MG63 (cell line): Measurements from ENCODE around the gene TMEM82. TPM values are rescaled to one million over a fixed set of nuclear protein-coding genes. Genes with fewer than 3 reads are reported as not detected.

Experiments
- DNase-seq: peaks from one replicate; pipeline ENCODE4 v3.0.0-alpha.2; 2020
- H3K27me3 ChIP-seq: fragments of 250-450 bp; sonication (Bioruptor Pico); 2 replicates; pipeline ENCODE4 v1.5.1; 2020; ENCODE audit warnings: mild to moderate bottlenecking, moderate library complexity
- H3K36me3 ChIP-seq: fragments of 250-450 bp; sonication (Bioruptor Pico); 2 replicates; pipeline ENCODE4 v1.5.1; 2020; ENCODE audit warnings: mild to moderate bottlenecking, moderate library complexity
- H3K4me3 ChIP-seq: fragments of 250-450 bp; sonication (Bioruptor Pico); 2 replicates; pipeline ENCODE4 v1.5.1; 2020; ENCODE audit warnings: mild to moderate bottlenecking, moderate library complexity
- H3K9me3 ChIP-seq: fragments of 250-450 bp; sonication (Bioruptor Pico); 2 replicates; pipeline ENCODE4 v1.5.1; 2020; ENCODE audit warnings: mild to moderate bottlenecking, moderate library complexity
- total RNA-seq: library from RNA; depleted of rRNA; stranded (reverse); fragments of >200 nt; shearing (Covaris generic); gene quantifications from 2 replicates; pipeline ENCODE4 v1.2.3, GENCODE V29; 2014; ENCODE audit warnings: low replicate concordance

The TMEM82 gene
- total RNA-seq, 1 experiment from 2014 or later = not detected

DNA sequence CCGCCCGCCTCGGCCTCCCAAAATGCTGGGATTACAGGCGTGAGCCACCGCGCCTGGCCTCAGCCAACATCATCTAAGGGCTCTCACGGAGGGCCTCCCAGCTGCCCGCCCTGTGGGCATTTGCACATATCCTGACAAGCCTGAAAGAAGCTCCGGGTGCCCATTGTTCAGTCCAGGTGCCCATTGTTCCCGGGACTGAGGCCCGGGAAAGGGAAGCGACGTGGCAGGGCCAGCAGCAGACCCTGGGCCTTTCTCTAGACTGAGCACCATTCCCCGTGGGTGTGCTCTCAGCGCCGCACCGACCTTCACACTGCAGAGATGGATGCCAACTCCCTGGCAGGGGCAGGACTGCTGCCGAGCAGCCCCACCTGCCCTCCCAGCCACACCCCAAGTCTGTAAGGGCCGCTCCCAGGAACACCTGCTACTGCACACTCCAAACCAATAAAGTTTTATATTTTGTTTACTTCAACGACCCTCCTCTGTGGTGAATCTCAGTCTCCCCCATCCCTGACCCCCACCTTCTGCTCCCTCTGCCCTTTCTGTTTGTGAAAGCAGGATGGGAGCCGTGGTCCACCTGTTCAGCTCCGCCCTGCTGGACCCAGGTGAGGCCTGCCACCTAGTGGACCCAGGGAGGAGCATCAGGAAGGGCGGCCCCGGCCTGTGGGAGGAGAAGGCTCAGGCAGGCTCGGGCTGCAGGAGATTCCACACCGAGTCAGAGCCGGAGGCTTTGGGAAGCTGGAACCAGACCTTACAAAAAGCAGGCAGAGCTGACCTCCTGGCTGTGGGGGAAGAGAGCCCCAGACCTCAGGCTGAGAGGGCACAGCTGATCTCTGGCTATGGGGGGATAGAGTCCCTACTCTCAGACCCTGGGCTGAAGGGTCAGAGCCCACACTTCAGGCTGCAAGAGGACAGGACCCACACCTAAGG is 1.1 kb upstream of the TMEM82 start:
- Histone ChIP-seq H3K4me3 (no peak overlapping the region), H3K9me3 (no peaks in the 10 kb centered on the region), H3K27me3 (no peaks in the 10 kb centered on the region), H3K36me3 (no peaks in the 10 kb centered on the region)
- peak; percentile 62 for DNase-seq

DNA sequence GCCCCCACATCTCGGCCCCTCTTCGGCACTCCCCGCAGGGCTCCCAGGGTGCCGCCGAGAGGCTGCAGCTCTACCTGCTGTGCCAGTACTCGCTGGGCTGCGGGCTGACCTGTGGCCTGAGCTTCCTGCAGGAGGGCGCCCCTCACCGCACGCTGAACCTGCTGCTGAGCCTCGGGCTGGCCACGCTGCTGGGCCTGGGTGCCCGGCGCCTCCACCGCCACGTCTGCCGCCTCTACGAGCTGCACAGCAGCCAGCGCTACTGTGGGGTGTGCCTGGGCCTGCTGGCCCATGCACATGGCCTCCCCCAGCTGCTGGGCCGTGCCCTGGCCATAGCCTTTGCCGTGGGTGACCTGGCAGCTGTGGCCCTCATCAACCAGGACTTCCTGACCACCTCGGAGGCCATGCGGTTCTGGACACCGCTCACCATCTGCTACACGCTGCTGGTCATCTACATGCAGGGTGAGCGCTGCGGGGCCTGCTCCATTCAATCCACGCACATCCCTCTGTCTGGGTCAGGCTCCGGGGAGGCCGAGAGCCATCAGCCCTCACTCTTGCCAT is 1.9 kb downstream of the TMEM82 start:
- Histone ChIP-seq H3K36me3 (no peaks in the 10 kb centered on the region), H3K27me3 (no peaks in the 10 kb centered on the region), H3K4me3 (no peak overlapping the region), H3K9me3 (no peaks in the 10 kb centered on the region)
- DNase-seq = no peak

DNA sequence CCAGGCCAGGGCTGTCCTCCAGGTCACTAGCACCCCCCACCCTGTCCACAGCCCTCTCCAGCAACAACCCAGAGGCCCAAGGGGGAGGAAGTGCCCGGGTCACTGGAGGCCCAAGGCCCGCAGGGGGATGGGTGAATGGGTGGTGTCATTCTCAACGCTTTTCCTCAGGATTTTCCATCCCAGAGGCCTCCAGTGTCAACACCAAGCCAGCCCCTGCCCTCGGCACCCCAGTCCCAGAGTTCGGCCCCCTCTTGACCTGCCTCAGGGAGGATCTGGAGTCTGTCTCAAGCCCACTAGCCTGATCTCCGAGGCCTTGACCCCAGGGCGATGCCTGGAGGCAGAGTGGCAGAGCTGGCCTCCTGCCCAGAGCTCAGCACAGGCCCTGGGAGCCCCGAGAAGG is 5.1 kb downstream of the TMEM82 start:
- H3K36me3 ChIP-seq = no peaks in the 10 kb centered on the region
- H3K4me3 ChIP-seq = no peak overlapping the region
- DNase-seq = no peak
- no peaks in the 10 kb centered on the region for H3K27me3 ChIP-seq
- H3K9me3 ChIP-seq = no peaks in the 10 kb centered on the region

DNA sequence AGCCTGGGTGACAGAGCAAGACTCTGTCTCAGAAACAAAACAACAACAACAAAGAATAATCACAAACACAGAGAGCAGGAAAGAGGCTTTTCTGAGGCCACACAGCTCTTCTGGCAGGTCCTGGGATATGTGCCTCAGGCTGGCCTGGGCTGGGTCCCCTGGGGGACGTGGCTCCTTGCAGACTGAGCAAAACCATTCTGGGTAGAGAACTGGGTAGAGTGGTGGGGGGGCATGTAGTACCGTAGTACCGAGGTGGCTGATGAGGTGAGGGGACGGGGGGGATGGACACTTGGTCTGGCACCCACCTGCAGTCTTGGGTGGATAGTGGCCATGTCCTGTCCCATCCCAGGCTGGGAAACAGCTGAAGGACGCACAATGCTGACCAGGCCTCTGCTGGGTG is 6.0 kb downstream of the TMEM82 start:
- H3K27me3 ChIP-seq = no peaks in the 10 kb centered on the region
- no peak overlapping the region for H3K4me3 ChIP-seq
- DNase-seq = no peak
- no peaks in the 10 kb centered on the region for H3K36me3 ChIP-seq
- H3K9me3 ChIP-seq = no peaks in the 10 kb centered on the region

DNA sequence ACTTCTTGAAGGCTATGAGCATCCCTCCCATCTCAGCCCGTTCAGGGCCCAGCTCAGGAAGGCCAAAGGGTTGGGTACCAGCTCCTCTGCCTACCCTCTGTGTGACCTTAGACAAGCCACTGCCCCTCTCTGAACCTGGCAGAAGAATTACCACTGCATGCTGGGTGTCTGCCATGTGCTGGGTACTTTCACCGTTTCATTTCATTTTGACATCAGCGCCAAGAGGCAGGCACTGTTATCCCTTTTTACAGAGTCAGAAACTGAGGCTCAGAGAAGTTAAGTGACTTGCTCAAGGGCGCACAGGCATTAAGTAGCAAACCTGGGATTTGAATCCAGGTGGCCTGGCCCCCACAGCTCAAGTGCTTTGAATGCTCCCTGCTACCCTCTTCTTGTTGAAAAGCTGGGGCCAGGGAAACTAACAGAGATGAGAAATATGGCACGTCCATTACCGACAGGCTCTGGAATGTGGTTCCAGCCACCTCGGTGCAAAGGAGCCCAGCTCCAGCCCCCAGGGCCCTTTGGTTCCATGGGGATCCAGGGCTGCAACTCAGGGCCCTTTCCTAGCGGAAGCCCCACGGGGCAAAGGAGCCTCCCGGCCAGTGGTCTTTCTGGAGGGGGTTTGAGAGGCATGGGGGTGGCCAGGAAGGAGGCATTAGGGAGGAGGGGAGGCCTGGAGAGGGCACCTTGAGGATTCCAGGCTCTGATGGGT is 6.5 kb downstream of the TMEM82 start:
- Histone ChIP-seq H3K9me3 (no peaks in the 10 kb centered on the region), H3K36me3 (no peaks in the 10 kb centered on the region), H3K4me3 (no peak overlapping the region), H3K27me3 (no peaks in the 10 kb centered on the region)
- DNase-seq = no peak

DNA sequence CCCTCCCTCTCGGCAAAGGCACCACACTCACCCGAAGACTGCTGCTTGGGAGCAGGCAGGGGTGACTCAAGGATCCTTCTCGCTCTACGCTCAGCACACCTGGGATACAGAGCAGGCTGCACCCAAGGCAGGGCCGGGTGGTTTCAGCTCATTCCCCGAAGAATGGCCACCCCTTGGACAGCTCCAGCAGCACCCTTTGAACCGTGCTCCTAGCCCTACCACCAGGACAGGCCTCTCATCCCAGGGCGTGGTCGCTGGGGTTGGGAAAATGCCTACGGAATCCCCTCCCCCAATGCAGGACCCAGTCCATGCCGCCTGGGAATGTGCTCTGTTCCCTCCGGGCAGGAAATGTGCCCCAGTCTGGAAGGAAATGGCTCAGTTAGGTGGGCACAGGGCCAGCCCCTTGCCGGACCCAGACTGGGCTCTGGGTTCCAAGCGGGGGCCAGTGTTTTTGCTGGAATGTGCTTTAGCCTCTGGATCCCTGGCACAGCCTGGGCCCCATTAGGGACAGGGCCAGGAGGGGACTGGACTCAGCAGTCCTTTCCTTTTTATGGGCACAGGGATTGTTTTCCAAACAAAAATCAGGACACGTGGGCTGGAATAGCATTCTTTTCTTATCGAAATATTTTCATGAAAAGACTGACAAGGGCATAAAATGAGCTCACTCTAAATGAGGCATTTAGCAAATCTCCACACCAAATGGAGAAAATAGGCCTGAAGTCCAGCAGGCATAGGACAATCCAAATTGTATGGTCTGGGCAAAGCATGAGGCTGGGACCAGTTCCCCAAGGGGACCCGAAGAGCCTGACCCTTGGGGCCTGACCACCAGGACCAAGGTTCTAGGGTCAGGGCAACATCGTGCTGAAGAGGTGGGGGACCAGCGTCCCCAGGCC is 7.3 kb downstream of the TMEM82 start:
- Histone ChIP-seq H3K9me3 (no peaks in the 10 kb centered on the region), H3K36me3 (no peaks in the 10 kb centered on the region), H3K27me3 (no peaks in the 10 kb centered on the region), H3K4me3 (no peak overlapping the region)
- DNase-seq = peak; percentile 56

DNA sequence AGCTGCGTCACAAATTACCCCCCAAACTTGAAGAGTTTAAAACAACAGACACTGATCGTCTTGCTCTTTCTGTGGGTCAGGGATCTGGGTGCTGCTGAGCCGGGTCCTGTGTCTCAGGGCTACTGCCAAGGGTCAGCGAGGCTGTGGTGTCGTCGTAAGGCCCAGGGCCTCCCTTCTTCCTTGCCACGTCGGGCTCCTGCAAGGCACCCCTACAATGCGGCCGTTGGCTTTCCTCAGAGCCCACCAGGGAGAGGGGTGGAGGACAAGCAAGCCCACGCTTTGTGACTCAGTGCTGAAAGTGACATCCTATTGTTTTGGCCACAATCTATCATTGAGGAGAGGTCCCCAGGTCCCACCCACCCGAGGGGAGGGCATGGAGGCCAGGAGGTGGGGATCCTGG is 8.6 kb downstream of the TMEM82 start:
- DNase-seq = no peak
- no peaks in the 10 kb centered on the region for H3K36me3 ChIP-seq
- no peaks in the 10 kb centered on the region for H3K9me3 ChIP-seq
- H3K4me3 ChIP-seq = no peak overlapping the region
- no peaks in the 10 kb centered on the region for H3K27me3 ChIP-seq

DNA sequence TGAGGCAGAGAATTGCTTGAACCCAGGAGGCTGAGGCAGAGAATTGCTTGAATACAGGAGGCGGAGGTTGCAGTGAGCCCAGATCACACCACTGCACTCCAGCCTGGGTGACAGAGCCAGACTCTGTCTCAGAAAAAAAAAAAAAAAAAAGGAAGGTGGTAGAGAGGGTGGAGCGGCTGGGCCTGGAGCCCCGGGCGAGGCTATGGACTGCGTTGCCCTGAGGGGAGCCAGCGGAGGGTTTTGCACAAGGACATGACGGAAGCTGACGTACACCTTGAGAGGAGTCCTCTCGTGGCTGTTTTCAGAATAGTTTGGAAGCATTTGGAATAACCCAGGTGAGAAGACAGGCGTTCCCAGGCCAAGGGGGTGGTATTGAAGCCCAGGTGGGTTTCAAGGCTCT is 9.4 kb downstream of the TMEM82 start:
- DNase-seq = no peak
- H3K9me3 ChIP-seq = no peaks in the 10 kb centered on the region
- no peak overlapping the region for H3K4me3 ChIP-seq

DNA sequence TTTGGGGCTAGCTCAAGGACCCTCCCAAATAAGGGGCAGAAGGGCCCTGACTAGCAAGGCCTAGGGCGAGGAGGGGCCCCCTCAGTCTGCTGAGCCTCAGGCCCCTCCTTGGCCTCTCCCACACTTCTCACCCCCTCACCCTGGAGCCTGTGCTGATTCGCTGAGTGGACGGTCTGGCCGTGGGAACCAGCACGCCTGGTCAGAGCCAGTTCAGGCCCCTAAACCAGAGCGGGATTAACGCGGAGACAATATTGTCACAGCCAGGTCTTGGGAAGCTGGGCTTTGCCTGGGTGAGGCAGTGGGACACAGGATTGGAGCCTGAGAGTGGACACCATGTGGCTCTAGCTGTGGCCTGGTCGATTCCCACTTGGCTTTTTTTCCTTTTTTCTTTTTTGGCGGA is 11.5 kb downstream of the TMEM82 start:
- H3K9me3 ChIP-seq = no peaks in the 10 kb centered on the region
- H3K4me3 ChIP-seq = no peak overlapping the region
- no peak for DNase-seq
- no peaks in the 10 kb centered on the region for H3K27me3 ChIP-seq
- no peaks in the 10 kb centered on the region for H3K36me3 ChIP-seq

More for the DNA sequence above, 9.4 kb downstream of the TMEM82 start:
- no peaks in the 10 kb centered on the region for H3K36me3 ChIP-seq
- no peaks in the 10 kb centered on the region for H3K27me3 ChIP-seq

DNA sequence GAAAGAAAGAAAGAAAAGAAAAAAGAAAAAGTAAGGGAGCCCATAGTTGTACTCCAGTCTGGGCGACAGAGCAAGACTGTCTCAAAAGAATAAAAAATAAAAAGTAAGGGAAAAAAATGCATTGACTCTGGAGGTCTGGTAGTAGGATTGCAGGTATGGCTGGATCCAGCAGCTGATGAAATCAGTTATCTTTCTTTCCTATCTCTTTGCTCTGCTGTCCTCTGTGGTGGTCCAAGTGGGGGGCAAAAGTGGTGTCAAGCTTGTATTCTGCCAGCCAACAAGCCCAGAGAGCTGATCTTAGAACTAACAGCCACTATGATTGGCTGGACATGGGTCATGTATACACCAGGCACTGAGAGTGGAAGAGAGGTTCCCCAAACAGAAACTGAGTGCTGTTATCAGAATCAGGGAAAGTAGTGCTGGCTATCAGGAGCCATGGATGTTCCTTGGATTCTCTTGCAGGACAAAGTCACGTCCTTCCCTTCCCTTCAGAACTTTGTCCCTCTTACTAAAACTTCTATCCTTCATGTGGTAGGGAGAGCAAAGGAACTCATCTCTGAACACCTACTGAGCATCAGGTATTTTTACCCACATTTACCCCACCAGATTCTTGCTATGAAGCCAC is 12.8 kb downstream of the TMEM82 start:
- H3K9me3 ChIP-seq = no peaks in the 10 kb centered on the region
- H3K36me3 ChIP-seq = no peaks in the 10 kb centered on the region
- no peaks in the 10 kb centered on the region for H3K27me3 ChIP-seq
- no peak for DNase-seq
- H3K4me3 ChIP-seq = no peak overlapping the region

DNA sequence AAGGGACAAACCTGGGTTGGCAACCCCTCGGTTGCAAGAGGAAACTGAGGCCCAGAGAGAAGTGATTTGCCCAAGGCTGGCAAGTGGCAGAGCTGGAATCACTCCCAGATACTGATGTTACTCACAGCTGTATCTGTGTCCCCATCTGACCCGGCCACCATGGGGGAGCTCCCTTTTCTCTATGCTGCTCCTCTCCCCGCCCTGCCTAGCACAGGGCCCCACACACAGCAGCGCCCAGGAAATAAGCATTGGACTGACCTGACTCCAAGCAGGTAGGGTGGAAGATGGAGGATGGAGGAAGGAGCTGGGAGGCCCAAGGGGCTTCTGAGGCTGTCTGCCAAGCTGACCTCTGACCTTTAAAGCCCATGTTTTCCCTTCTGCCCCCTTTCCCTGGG is 13.3 kb downstream of the TMEM82 start:
- no peaks in the 10 kb centered on the region for H3K27me3 ChIP-seq
- no peak overlapping the region for H3K4me3 ChIP-seq
- no peak for DNase-seq
- no peaks in the 10 kb centered on the region for H3K9me3 ChIP-seq
- no peaks in the 10 kb centered on the region for H3K36me3 ChIP-seq

DNA sequence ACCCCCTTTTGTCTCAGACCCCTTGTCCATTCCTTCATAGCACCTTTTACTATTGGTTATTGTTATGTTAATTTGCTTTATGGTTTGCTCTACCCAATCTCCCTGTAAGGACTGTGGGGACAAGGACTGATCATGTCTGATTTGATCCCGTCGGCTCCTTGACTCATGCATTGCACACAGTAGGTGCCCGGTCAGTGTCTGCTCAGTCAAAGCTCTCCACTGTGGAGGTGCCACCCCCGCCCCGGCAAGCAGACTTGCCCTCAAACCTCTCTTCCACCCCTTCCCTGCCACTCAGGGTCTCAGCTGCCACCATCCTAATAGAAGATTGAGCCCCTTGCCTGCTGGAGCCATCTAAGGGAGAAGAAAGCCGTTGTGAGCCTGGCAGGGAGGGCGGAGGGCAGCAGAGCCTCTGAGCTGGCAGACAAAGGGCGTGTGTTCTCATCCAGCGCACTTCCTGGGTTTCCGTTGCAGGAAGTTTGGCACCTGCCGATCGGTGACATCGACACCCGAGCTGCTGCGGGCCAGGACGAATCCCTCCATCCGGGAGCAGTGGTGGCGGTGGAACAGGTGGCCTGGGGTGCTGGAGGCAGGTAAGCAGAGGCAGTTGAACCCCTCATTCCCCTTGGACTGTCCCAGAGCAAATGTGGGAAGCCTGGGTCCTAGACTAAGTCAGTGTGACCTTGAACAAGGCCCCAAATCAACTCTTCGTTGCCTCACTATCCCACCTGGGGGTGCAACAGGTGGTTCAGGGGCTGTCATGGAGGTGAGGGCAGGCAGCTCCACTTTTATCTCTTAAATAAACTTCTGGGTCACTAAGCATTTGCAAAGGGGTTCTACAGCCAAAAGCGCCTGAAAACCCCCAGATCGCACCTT is 14.1 kb downstream of the TMEM82 start:
- Histone ChIP-seq H3K27me3 (no peaks in the 10 kb centered on the region), H3K36me3 (no peaks in the 10 kb centered on the region), H3K4me3 (no peak overlapping the region), H3K9me3 (no peaks in the 10 kb centered on the region)
- peak; percentile 56 for DNase-seq

DNA sequence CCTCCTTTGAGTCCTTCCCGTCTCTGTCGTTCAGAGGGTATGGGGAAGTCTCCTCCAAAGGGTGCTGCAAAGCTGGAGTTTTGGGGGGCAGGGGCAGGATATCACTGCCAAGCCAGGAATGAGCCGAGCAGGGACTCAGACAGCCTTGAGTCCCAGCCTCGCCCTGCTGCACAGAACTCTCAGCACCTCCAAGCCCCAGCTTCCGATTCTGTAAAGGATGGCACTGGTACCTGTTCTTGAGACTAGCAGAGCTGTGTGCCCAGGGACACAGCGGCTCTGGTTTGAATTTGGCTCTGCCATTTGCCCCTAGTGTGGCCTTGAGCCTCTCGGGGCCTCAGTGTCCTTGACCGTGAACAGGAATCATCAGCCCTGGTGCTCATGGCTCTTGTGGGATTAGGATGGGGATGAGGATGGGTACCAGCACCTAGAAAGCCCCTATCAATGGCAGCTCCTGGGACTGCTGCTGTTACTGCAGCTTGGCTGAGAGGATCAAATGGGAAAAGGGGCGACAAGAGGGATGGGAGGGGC is 14.8 kb downstream of the TMEM82 start:
- no peaks in the 10 kb centered on the region for H3K36me3 ChIP-seq
- no peaks in the 10 kb centered on the region for H3K9me3 ChIP-seq
- no peak for DNase-seq
- no peaks in the 10 kb centered on the region for H3K27me3 ChIP-seq
- H3K4me3 ChIP-seq = no peak overlapping the region

DNA sequence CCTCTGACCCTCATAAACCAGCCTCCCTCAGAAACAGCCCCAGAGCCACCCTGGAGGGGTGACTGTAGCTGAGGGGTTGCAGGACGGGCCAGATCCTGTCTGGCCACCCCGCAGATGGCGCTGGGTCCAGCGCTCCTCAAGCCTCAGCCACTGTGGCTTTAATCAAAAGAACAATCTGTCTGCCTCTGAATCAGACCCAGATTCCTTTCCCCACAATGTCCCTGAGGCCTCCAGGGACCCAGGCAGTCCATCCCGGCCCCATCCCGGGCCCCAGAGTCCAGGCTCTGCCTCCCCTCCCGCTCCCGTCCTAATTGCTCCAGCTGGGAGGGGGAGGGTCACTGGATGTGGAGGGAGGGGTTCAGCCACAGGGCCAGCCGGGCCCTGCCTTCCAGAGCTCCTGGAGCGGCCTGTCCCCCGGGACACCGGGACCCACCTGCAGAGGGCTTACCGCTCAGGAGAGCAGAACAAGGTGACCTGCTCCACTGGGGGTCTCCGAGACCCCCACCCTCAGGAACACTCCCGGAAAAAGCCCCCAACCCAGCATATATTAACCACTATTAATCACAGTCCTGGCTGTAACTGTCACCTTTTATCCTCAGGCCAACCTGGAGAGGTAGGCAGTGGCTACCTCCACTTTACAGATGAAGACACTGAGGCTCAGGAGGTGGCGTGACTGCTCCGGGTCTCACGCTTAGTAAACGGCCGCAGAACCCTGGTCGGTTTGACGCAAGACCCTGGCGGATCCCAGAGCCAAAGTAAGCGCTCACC is 15.5 kb downstream of the TMEM82 start:
- no peaks in the 10 kb centered on the region for H3K9me3 ChIP-seq
- DNase-seq = no peak
- H3K4me3 ChIP-seq = no peak overlapping the region
- H3K36me3 ChIP-seq = no peaks in the 10 kb centered on the region
- no peaks in the 10 kb centered on the region for H3K27me3 ChIP-seq
